Smooth muscle cell (in vitro differentiated cells): ENCODE results near the gene MED12. TPM values are rescaled to one million over a fixed set of nuclear protein-coding genes. Genes with fewer than 3 reads are reported as not detected.

ENCODE experiments used
- DNase-seq: peaks from one replicate; lab custom pipeline; 2025; ENCODE audit not compliant: unreplicated experiment; lab: John Stamatoyannopoulos, UW
- H2AFZ ChIP-seq: fragments of 200-600 bp; sonication (generic); 2 replicates; pipeline ENCODE4 v1.6.0; 2016; ENCODE audit warnings: antibody characterized with exemption, low read depth, mild to moderate bottlenecking
- H3F3A ChIP-seq: fragments of 200-600 bp; sonication (generic); 2 replicates; pipeline ENCODE4 v1.6.0; 2017; ENCODE audit warnings: antibody characterized with exemption, low read depth
- H3K27ac ChIP-seq: fragments of 200-600 bp; sonication (generic); 2 replicates; pipeline ENCODE4 v1.5.1; 2016; ENCODE audit warnings: low read depth, mild to moderate bottlenecking
- H3K27me3 ChIP-seq: fragments of 200-600 bp; sonication (generic); 2 replicates; pipeline ENCODE4 v1.6.1; 2016; ENCODE audit warnings: low read depth, mild to moderate bottlenecking
- H3K36me3 ChIP-seq: fragments of 200-600 bp; sonication (generic); 2 replicates; pipeline ENCODE4 v1.5.1; 2016; ENCODE audit warnings: low read depth
- H3K4me1 ChIP-seq: fragments of 200-600 bp; sonication (generic); 2 replicates; pipeline ENCODE4 v1.5.1; 2016; ENCODE audit warnings: low read depth
- H3K4me2 ChIP-seq: fragments of 200-600 bp; sonication (generic); 2 replicates; pipeline ENCODE4 v1.6.0; 2016; ENCODE audit warnings: mild to moderate bottlenecking
- H3K4me3 ChIP-seq: fragments of 200-600 bp; sonication (generic); 2 replicates; pipeline ENCODE4 v1.5.1; 2016; ENCODE audit warnings: mild to moderate bottlenecking
- H3K79me2 ChIP-seq: fragments of 200-600 bp; sonication (generic); 2 replicates; pipeline ENCODE4 v1.6.0; 2016; ENCODE audit warnings: low read depth, mild to moderate bottlenecking
- H3K9ac ChIP-seq: fragments of 200-600 bp; sonication (generic); 2 replicates; pipeline ENCODE4 v1.6.0; 2016; ENCODE audit warnings: low read depth
- H3K9me3 ChIP-seq: fragments of 200-600 bp; sonication (generic); replicated peaks from 2 replicates; pipeline ENCODE4 v1.5.1; 2016; ENCODE audit warnings: low read depth
- H4K20me1 ChIP-seq: fragments of 200-600 bp; sonication (generic); 2 replicates; pipeline ENCODE4 v1.6.0; 2016; ENCODE audit warnings: low read depth
- WGBS: methylation state at CpG from one replicate; pipeline ENCODE4 v1.1.7; 2016; ENCODE audit warnings: low lambda C conversion rate; 5-methylcytosine and 5-hydroxymethylcytosine counted together
- polyA plus RNA-seq: library from polyadenylated mRNA; unstranded; fragments of >200 nt; fragmentation: Nextera tagmentation; extraction: Ambion mirVana; gene quantifications from 2 replicates; pipeline ENCODE4 v1.2.1, GENCODE V29; 2016
- total RNA-seq: library from RNA; depleted of rRNA; stranded (reverse); fragments of >200 nt; gene quantifications from 2 replicates; pipeline ENCODE4 v1.2.3, GENCODE V29; 2014
- TF ChIP-seq, protein P1 (sequence below): fragments of 200-600 bp; sonication (generic); IDR thresholded peaks from 2 replicates; pipeline ENCODE4 v1.5.1; 2017; ENCODE audit warnings: borderline replicate concordance, mild to moderate bottlenecking, antibody characterized with exemption; ENCODE audit not compliant: insufficient read depth, poor library complexity, severe bottlenecking

MED12 gene
- total and polyA plus RNA-seq, 2 experiments from 2014 or later: 11.8 to 25.4 TPM

DNA sequence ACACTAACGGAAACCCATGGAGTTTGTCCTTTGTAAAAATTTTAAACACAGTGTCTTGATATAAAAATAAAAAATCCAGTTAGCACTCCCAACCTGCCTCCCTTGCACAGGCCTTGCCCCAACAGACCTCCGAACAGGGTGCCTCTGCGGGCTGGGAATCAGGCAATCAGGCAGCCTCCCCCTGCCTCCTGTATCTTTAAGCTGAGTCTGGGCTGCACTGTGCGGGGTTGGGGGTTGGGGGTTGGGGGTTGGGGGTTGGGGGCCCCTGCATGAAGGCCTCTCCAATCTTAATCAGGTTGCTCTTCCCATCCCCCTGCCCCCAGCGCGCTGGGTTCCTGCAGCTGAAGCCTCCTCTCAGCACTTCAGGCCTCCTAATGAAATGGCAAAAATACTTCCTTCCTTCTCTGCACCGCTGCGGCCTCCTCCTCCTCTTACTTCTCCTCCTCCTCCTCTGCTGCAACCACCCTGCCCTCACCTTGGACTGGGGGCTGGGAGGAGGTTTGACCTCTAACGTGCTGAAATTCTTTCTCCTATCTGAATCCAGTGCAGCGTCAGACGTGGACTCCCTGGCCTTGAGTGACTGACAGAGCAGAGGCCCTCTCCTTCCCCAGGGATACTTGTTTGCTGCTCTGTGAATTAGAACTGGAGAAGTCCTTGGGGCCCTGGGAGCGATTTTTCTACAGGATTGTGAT, 52.9 kb downstream of the MED12 start:
- H3K4me1 ChIP-seq: no peaks in the 10 kb centered on the region
- H3K27me3 ChIP-seq: no peaks in the 10 kb centered on the region
- H3K79me2 ChIP-seq: no peaks in the 10 kb centered on the region
- WGBS: 60% methylated on average over 12 of the region's 12 CpGs
- DNase-seq: no peak
- no peaks in the 10 kb centered on the region for H3F3A ChIP-seq
- H3K4me3 ChIP-seq: no peak overlapping the region
- H4K20me1 ChIP-seq: no peaks in the 10 kb centered on the region
- no peak overlapping the region for H3K9ac ChIP-seq
- no peak overlapping the region for H3K4me2 ChIP-seq
- no peak overlapping the region for H3K27ac ChIP-seq
- TF ChIP-seq, protein P1, sequence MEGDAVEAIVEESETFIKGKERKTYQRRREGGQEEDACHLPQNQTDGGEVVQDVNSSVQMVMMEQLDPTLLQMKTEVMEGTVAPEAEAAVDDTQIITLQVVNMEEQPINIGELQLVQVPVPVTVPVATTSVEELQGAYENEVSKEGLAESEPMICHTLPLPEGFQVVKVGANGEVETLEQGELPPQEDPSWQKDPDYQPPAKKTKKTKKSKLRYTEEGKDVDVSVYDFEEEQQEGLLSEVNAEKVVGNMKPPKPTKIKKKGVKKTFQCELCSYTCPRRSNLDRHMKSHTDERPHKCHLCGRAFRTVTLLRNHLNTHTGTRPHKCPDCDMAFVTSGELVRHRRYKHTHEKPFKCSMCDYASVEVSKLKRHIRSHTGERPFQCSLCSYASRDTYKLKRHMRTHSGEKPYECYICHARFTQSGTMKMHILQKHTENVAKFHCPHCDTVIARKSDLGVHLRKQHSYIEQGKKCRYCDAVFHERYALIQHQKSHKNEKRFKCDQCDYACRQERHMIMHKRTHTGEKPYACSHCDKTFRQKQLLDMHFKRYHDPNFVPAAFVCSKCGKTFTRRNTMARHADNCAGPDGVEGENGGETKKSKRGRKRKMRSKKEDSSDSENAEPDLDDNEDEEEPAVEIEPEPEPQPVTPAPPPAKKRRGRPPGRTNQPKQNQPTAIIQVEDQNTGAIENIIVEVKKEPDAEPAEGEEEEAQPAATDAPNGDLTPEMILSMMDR: no peak
- no peaks in the 10 kb centered on the region for H3K9me3 ChIP-seq
- no peaks in the 10 kb centered on the region for H3K36me3 ChIP-seq
- no peak overlapping the region for H2AFZ ChIP-seq

- no peak for DNase-seq
- Histone ChIP-seq H3K4me1 (no peaks in the 10 kb centered on the region), H3K27me3 (no peaks in the 10 kb centered on the region), H3K4me2 (no peak overlapping the region), H3K36me3 (no peaks in the 10 kb centered on the region), H3F3A (no peaks in the 10 kb centered on the region), H3K9ac (no peak overlapping the region), H3K27ac (no peak overlapping the region), H2AFZ (no peak overlapping the region), H3K9me3 (no peaks in the 10 kb centered on the region), H4K20me1 (no peaks in the 10 kb centered on the region), H3K79me2 (no peaks in the 10 kb centered on the region), H3K4me3 (no peak overlapping the region)
- 83% methylated on average over 2 of the region's 2 CpGs for WGBS
- TF ChIP-seq, protein P1: no peak
These were observed 55.0 kb downstream of the MED12 start for GRCh38 chrX:71173440-71173839.

DNA sequence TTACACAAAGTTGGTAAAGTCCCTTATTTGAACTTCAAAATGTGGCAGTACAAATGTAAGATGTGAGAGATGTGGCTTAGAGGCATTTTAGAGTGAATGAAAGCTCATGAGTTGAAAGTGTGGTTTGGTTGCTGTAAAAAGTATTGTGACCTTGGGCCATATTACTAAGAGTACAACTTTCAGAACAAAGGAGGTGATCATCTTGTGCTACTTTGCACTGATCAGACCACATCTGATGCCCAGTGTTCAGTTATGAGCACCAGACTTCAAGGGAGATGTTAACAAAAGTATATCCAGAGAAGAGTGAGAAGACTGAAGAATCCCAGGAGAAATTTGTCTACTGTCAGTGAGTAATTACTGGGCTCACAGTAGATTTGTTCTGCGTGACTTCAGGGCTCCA, 56.4 kb downstream of the MED12 start:
- WGBS: 85% methylated on average over 1 of the region's 1 CpG
- no peaks in the 10 kb centered on the region for H3K36me3 ChIP-seq

More for the DNA sequence above, 56.4 kb downstream of the MED12 start:
- H3K4me2 ChIP-seq: no peak overlapping the region
- H2AFZ ChIP-seq: no peak overlapping the region
- no peak overlapping the region for H3K4me3 ChIP-seq
- no peak overlapping the region for H3K27ac ChIP-seq
- TF ChIP-seq, protein P1: no peak
- H3F3A ChIP-seq: no peaks in the 10 kb centered on the region
- no peaks in the 10 kb centered on the region for H3K27me3 ChIP-seq
- no peak overlapping the region for H3K9ac ChIP-seq
- no peaks in the 10 kb centered on the region for H3K4me1 ChIP-seq
- no peaks in the 10 kb centered on the region for H4K20me1 ChIP-seq
- no peaks in the 10 kb centered on the region for H3K79me2 ChIP-seq
- H3K9me3 ChIP-seq: no peaks in the 10 kb centered on the region
- DNase-seq: no peak
